GM03348 (cell line): ENCODE data around the gene C1orf210.

ENCODE experiments used
- DNase-seq: peaks from one replicate; pipeline ENCODE4 v3.0.0; 2012; ENCODE audit warnings: low spot score

The C1orf210 gene

GRCh38 chr1:43312212-43312623, 26.8 kb upstream of the C1orf210 start:
- DNase-seq, result no peak

DNA sequence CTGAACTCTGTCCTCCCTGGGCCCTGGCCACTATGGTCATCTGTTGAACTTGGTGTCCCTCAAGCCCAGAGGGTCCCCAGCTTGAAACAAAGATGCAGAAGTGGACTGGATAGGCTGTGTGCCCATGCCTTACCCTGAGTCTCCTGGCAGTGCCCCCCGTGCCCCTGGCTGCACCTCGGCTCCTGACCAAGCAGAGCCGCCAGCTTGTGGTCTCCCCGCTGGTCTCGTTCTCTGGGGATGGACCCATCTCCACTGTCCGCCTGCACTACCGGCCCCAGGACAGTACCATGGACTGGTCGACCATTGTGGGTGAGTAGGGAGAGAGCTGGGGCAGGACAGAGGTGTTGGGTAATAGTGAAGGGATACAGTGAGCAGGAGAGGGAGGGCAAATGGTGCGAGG, 26.1 kb upstream of the C1orf210 start:
- no peak for DNase-seq

DNA sequence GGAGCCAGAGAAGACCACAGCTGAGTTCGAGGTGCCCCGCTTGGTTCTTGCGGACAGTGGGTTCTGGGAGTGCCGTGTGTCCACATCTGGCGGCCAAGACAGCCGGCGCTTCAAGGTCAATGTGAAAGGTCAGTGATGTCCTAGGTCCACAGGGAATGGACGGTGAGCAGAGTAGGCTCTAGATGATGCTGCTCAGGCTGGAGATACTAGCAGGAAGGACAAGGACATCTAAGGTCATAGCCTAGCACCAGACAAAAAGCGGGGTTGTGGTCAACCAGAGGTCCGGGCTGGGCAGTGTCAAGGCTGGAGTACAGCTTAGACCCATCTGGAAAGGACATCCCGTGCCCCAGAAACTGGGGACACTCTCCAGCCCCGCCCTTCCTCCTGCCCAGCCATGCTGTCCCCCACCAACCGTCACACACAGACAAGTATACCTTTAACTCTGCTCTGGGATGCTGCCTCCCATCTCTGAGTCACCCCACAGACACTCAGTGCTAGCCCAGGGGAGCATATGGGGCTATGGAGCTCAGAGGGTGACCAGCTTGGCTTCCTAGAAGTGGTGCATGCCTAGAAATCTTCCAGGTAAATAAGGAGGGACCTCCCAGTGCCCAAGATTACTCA, 24.1 kb upstream of the C1orf210 start:
- DNase-seq, result no peak

- DNase-seq, result no peak
These were observed 23.4 kb upstream of the C1orf210 start for GRCh38 chr1:43308635-43309404.

DNA sequence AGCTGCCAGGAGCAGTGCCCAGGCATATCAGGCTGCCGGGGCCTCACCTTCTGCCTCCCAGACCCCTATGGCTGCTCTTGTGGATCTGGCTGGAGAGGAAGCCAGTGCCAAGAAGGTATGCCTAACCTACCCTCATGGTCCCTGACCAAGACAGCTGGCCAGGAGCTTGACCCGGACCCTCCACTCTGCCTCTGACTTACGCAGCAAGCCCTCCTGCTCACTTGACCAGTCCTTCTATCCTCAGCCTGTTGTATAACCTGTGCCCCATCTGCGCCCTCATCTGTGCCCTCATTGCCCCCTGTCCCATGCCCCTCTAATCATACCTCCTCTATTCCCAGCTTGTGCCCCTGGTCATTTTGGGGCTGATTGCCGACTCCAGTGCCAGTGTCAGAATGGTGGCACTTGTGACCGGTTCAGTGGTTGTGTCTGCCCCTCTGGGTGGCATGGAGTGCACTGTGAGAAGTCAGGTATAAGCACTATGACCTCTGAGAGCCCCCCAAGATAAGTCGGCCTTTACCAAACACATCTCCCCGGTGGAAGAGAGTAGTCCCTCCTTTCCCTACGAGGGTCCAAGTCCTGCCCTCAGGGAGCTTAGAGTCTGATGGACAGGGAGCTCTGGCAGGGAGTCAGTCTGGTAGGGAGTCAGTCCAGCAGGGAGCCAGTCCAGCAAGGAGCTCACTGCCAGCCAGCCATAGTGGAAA, 22.2 kb upstream of the C1orf210 start:
- no peak for DNase-seq

GRCh38 chr1:43306688-43307457, 21.5 kb upstream of the C1orf210 start:
- no peak for DNase-seq

GRCh38 chr1:43305926-43306687, 20.7 kb upstream of the C1orf210 start:
- DNase-seq, result no peak

- DNase-seq, result no peak
These were observed 20.1 kb upstream of the C1orf210 start for GRCh38 chr1:43305461-43305860.

- no peak for DNase-seq
These were observed 19.5 kb upstream of the C1orf210 start for GRCh38 chr1:43304771-43305300.

DNA sequence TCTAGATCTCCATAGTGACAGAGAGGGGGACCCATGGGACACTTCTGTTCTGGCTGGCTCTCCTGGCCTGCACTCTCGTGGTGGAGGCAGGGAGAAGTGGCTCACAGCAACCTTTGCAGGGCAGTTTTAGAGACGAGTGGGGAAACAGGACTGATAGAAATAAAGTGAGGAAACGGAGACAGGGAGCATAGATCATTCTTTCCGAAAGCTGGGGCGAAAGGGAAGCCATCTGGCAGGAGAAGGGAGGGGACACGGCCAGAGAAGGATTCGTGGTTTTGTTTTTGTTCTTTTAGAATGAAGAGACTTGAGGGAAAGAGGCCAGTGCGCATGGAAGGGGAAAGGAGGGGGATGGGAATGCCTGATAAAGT, 18.9 kb upstream of the C1orf210 start:
- no peak for DNase-seq

- DNase-seq, result no peak
These were observed 18.3 kb upstream of the C1orf210 start for GRCh38 chr1:43303471-43304313.

DNA sequence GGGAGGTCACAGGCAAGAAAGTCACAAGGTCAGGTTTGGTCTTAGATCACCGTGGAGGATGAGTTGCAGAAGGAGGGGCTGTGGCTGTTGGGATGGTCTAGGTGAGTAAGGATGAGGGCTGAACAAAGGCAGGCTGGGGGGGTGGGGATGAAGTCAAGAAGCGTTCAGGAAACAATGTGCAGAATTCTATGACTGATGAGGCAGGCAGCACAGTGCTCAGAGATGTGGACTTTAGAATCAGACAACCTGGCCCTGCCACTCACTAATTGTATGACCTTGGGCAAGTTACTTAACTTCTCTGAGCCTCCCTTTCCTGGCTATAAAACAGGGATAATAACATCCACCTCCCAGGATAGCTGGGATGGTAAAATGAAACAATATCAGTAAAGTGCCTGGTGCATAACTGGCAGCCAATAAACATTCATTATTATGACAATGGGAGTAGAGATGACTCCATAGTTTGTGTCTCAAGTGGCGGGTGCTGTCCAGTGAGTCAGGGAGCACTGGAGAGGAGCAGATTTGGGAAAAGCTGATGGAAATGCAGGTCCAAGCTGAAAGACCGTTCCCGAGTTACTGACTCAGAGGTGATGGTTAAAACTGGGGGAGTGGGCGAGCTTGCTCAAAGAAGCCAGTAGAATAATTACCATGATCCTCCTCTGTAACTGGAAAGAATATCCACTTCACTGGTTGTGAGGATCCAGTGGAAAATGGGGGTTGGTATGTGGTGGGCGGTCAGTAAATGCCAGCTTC, 17.5 kb upstream of the C1orf210 start:
- DNase-seq, result no peak

GRCh38 chr1:43302201-43302600, 16.8 kb upstream of the C1orf210 start:
- DNase-seq, result no peak

GRCh38 chr1:43300378-43301094, 15.2 kb upstream of the C1orf210 start, which contains the start of gene TIE1:
Gene TIE1 (plus strand): TSS chr1:43300982. CDS start chr1:43301072, 90 bp downstream.
- no peak for DNase-seq

DNA sequence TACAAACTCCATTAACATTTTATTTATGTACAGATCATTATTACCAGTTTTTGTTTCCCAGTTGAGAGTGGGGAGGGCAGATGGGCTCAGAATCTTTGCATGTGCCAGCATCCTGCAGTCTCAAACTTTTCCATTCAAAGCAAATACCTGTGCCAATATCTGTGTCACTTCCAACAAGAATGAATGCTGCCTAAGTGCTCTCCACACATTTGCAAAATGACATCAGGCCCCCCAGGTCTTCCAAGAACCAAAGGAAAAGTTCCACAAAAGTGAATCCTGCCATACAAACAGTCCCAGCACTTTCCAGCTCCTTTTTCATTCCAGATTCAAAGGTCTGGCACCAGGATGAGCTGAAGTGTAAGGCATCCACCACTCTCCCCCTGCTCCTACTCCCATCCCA, 13.7 kb upstream of the C1orf210 start:
- DNase-seq, result no peak

DNA sequence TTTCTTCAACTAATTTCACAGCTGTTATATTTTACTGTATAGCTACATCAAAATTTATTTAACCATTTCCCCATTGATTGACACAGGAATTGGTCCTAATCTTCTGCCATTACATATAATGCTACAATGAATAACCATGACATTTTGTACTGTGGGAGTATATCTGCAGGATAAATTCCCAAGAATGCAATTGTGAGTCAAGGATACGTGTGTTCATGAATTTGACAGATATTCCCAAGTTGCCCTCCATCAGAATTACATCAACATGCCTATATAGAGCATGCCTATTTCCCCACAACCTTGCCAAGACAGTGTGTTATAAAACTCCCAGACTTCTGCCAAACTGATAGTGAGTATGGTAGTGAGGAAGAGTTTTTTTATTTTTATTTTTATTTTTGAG, 12.7 kb upstream of the C1orf210 start:
- no peak for DNase-seq

- peak; percentile 45 for DNase-seq
These were observed 10.8 kb upstream of the C1orf210 start for GRCh38 chr1:43296207-43296606.

- no peak for DNase-seq
These were observed 9.4 kb upstream of the C1orf210 start for GRCh38 chr1:43294761-43295160.
